GM21723 (cell line): ENCODE measurements around the gene NRP2.

ENCODE experiments used
- ATAC-seq: cut with Tn5 transposase; IDR thresholded peaks from one replicate; pipeline ENCODE4 v1.9.1; 2021; ENCODE audit warnings: mild to moderate bottlenecking, moderate library complexity; ENCODE audit not compliant: unreplicated experiment

NRP2 gene

GRCh38 chr2:205686783-205687640, 4.7 kb downstream of the NRP2 start:
- ATAC-seq = no peak

- ATAC-seq = no peak
Measured at GRCh38 chr2:205687641-205687956, 5.3 kb downstream of the NRP2 start.

- ATAC-seq = no peak
Measured at GRCh38 chr2:205688417-205689200, 6.3 kb downstream of the NRP2 start.

GRCh38 chr2:205689820-205690219, 7.5 kb downstream of the NRP2 start:
- no peak for ATAC-seq

GRCh38 chr2:205692104-205692503, 9.8 kb downstream of the NRP2 start:
- ATAC-seq = no peak

GRCh38 chr2:205694256-205694655, 12.0 kb downstream of the NRP2 start:
- ATAC-seq = no peak

GRCh38 chr2:205695460-205695991, 13.2 kb downstream of the NRP2 start:
- ATAC-seq = no peak

GRCh38 chr2:205696331-205696926, 14.1 kb downstream of the NRP2 start:
- no peak for ATAC-seq

GRCh38 chr2:205696927-205697441, 14.7 kb downstream of the NRP2 start:
- ATAC-seq = no peak

GRCh38 chr2:205698286-205699268, 16.3 kb downstream of the NRP2 start:
- ATAC-seq = no peak

GRCh38 chr2:205699515-205700289, 17.4 kb downstream of the NRP2 start:
- no peak for ATAC-seq

- ATAC-seq = peak; percentile 70
Measured at GRCh38 chr2:205700331-205701132, 18.2 kb downstream of the NRP2 start.

- no peak for ATAC-seq
Measured at GRCh38 chr2:205701509-205701908, 19.2 kb downstream of the NRP2 start.

GRCh38 chr2:205702576-205702975, 20.3 kb downstream of the NRP2 start:
- ATAC-seq = no peak

GRCh38 chr2:205703471-205704126, 21.3 kb downstream of the NRP2 start:
- ATAC-seq = no peak

- no peak for ATAC-seq
Measured at GRCh38 chr2:205704127-205704741, 21.9 kb downstream of the NRP2 start.

- no peak for ATAC-seq
Measured at GRCh38 chr2:205705511-205706349, 23.4 kb downstream of the NRP2 start.
